NB4 (cell line): ENCODE results near the gene ARID5A.

ENCODE experiments used
- MYC ChIP-seq: IDR thresholded peaks from 2 replicates; pipeline ENCODE4 v1.6.1; 2011; ENCODE audit warnings: low read depth, low read length
- POLR2A ChIP-seq: IDR thresholded peaks from 2 replicates; pipeline ENCODE4 v1.6.1; 2011; ENCODE audit warnings: mild to moderate bottlenecking; ENCODE audit not compliant: insufficient read length; ENCODE audit errors: extremely low read depth
- TF ChIP-seq, protein P1 (sequence below): IDR thresholded peaks from one replicate; pipeline ENCODE4 v1.5.1; 2012; ENCODE audit warnings: low read depth, low read length

DNA sequence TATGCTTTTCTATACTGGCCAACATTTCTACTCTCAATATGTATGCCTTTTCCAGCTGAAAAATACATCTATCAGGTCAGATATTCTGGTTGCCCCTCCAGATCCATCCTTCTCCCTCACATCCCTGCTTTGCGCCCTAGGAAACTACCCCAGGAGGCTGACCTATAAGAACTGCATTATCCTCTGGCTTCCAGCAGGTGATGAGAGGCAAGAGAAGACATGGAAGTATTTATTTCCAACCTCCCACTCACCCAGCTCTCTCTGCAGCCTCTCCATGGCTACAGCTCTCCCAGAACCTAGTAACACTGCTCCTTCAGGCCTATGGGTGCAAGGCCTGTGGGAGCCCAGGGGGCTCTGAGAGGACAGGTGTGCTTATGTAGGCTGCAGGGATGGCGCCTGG is 42.9 kb downstream of the ARID5A start:
- TF ChIP-seq, protein P1, sequence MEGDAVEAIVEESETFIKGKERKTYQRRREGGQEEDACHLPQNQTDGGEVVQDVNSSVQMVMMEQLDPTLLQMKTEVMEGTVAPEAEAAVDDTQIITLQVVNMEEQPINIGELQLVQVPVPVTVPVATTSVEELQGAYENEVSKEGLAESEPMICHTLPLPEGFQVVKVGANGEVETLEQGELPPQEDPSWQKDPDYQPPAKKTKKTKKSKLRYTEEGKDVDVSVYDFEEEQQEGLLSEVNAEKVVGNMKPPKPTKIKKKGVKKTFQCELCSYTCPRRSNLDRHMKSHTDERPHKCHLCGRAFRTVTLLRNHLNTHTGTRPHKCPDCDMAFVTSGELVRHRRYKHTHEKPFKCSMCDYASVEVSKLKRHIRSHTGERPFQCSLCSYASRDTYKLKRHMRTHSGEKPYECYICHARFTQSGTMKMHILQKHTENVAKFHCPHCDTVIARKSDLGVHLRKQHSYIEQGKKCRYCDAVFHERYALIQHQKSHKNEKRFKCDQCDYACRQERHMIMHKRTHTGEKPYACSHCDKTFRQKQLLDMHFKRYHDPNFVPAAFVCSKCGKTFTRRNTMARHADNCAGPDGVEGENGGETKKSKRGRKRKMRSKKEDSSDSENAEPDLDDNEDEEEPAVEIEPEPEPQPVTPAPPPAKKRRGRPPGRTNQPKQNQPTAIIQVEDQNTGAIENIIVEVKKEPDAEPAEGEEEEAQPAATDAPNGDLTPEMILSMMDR: no peak
- no peak for TF ChIP-seq MYC
- no peak for TF ChIP-seq POLR2A
